ENCODE data around the gene CYP4V2.

- TF ChIP-seq CTCF (IDR thresholded peaks at IDR 0.05; ENCODE audit: low read length) (no peak), EZH2 (IDR thresholded peaks at IDR 0.05; ENCODE audit: borderline replicate concordance, low read length) (no peak)
Measured at GRCh38 chr4:186255122-186255521, 63.8 kb downstream of the CYP4V2 start.

Measured in OCI-LY1 (cell line).